Astrocyte of the spinal cord (primary cell): Measurements from ENCODE around the gene KIDINS220.

Source experiments
- DNase-seq: peaks from one replicate; pipeline ENCODE4 v3.0.0; 2011; ENCODE audit warnings: low read depth, low spot score
- H3K4me3 ChIP-seq: 2 replicates; pipeline ENCODE4 v1.5.1; 2011; ENCODE audit warnings: low read depth, mild to moderate bottlenecking, low read length, moderate library complexity
- CTCF ChIP-seq: IDR thresholded peaks from 2 replicates; pipeline ENCODE4 v1.5.1; 2012; ENCODE audit warnings: low read depth, mild to moderate bottlenecking, low read length, inconsistent platforms
- in situ Hi-C: cut with HindIII; loops from 2 replicates; pipeline ENCODE4 v1.10.0; 2017; ENCODE audit warnings: low sequenced_read_pairs

KIDINS220 gene

GRCh38 chr2:8837795-8838140 is 355 bp upstream of the KIDINS220 start:
- peak overlapping the region; percentile 1 for H3K4me3 ChIP-seq
- no peak for TF ChIP-seq CTCF
- DNase-seq, result no peak
- in situ Hi-C loops, result no loop called here

GRCh38 chr2:8835279-8835678 is 2.1 kb downstream of the KIDINS220 start:
- H3K4me3 ChIP-seq, result no peak overlapping the region
- TF ChIP-seq CTCF, result no peak
- in situ Hi-C loops, result no loop called here
- DNase-seq, result no peak

GRCh38 chr2:8833853-8834252 is 3.6 kb downstream of the KIDINS220 start:
- in situ Hi-C loops, result no loop called here
- no peak for TF ChIP-seq CTCF
- H3K4me3 ChIP-seq, result no peak overlapping the region
- no peak for DNase-seq

GRCh38 chr2:8831516-8831915 is 5.9 kb downstream of the KIDINS220 start:
- DNase-seq, result no peak
- no peak overlapping the region for H3K4me3 ChIP-seq
- no peak for TF ChIP-seq CTCF
- in situ Hi-C loops, result no loop called here

- in situ Hi-C loops, result no loop called here
- DNase-seq, result no peak
- TF ChIP-seq CTCF, result no peak
- H3K4me3 ChIP-seq, result no peak overlapping the region
Measured at GRCh38 chr2:8827729-8828128, 9.7 kb downstream of the KIDINS220 start.

GRCh38 chr2:8822218-8822617 is 15.2 kb downstream of the KIDINS220 start:
- no peak for DNase-seq
- no peak for TF ChIP-seq CTCF
- in situ Hi-C loops, result no loop called here
- no peak overlapping the region for H3K4me3 ChIP-seq
